Tibial artery (tissue), 4 donors: ENCODE data around the gene S1PR3.

ENCODE experiments used
- DNase-seq, 2 donors: peaks; one replicate each; pipeline ENCODE4 v3.0.0-alpha.2; 2019
- H3K27ac ChIP-seq, 2 donors: fragments of 200-600 bp; sonication (generic) in 1 of 2; 1 replicate in 1 of 2; 2 replicates in 1 of 2; pipeline ENCODE4 v1.5.1; 2018 to 2019; ENCODE audit warnings: mild to moderate bottlenecking in 1 of 2
- H3K27me3 ChIP-seq, 2 donors: fragments of 200-600 bp; sonication (generic) in 1 of 2; one replicate each; pipeline versions ENCODE4 v1.5.1 to v1.6.0; 2016 to 2019
- H3K36me3 ChIP-seq, 3 donors: fragments of 200-600 bp; sonication (generic) in 2 of 3; one replicate each; pipeline ENCODE4 v1.5.1; 2016 to 2019; ENCODE audit warnings: mild to moderate bottlenecking in 2 of 3
- H3K4me1 ChIP-seq, 4 donors: fragments of 200-600 bp; sonication (generic) in 2 of 4; 1 replicate in 3 of 4; 2 replicates in 1 of 4; pipeline ENCODE4 v1.5.1; 2016 to 2019
- H3K4me3 ChIP-seq, 2 donors: fragments of 200-600 bp; sonication (generic) in 1 of 2; 1 replicate in 1 of 2; 2 replicates in 1 of 2; pipeline ENCODE4 v1.5.1; 2018 to 2019; ENCODE audit warnings: mild to moderate bottlenecking in 2 of 2
- H3K9me3 ChIP-seq, 3 donors: fragments of 200-600 bp; sonication (generic) in 1 of 3; one replicate each; pipeline ENCODE4 v1.5.1; 2016 to 2019
- CTCF ChIP-seq, 2 experiments: fragments of 200-600 bp in 1 of 2; fragments of 450-650 bp in 1 of 2; IDR thresholded peaks; one replicate each; pipeline ENCODE4 v1.5.1; 2017 to 2019; ENCODE audit warnings: antibody characterized with exemption in 2 of 2, mild to moderate bottlenecking in 1 of 2, moderate library complexity in 1 of 2
- intact Hi-C: fragments of 100-400 bp; cut with DNase I; formaldehyde crosslinking; loops from one replicate; pipeline ENCODE4 v1.15.0; 2023; ENCODE audit warnings: low total_unique reads

Gene S1PR3

GRCh38 chr9:88952976-88953375 lies 38.3 kb upstream of the S1PR3 start:
- DNase-seq = no peak
- no peaks in the 10 kb centered on the region for H3K36me3 ChIP-seq
- no peak overlapping the region for H3K27ac ChIP-seq
- peaks cover 0 to 6% (median 0%) of the 10 kb centered on the region in 4 donors for H3K4me1 ChIP-seq
- intact Hi-C loops = no loop called here
- H3K9me3 ChIP-seq = no peaks in the 10 kb centered on the region
- no peak for TF ChIP-seq CTCF (IDR thresholded peaks at IDR 0.05)
- H3K27me3 ChIP-seq = peaks cover 0 to 4% of the 10 kb centered on the region in 2 donors
- H3K4me3 ChIP-seq = no peak overlapping the region

- no peaks in the 10 kb centered on the region for H3K9me3 ChIP-seq
- H3K27ac ChIP-seq = no peak overlapping the region
- peaks cover 0 to 4% of the 10 kb centered on the region in 2 donors for H3K27me3 ChIP-seq
- no peaks in the 10 kb centered on the region for H3K36me3 ChIP-seq
- no peak overlapping the region for H3K4me3 ChIP-seq
- intact Hi-C loops = no loop called here
- no peak for DNase-seq
- H3K4me1 ChIP-seq = peaks cover 0 to 6% (median 0%) of the 10 kb centered on the region in 4 donors
- TF ChIP-seq CTCF (IDR thresholded peaks at IDR 0.05) = no peak
These were observed 37.8 kb upstream of the S1PR3 start for GRCh38 chr9:88953381-88954029.

- Histone ChIP-seq H3K36me3 (no peaks in the 10 kb centered on the region), H3K27ac (no peak overlapping the region), H3K4me1 (peaks cover 0 to 6% (median 0%) of the 10 kb centered on the region in 4 donors), H3K4me3 (no peak overlapping the region), H3K9me3 (no peaks in the 10 kb centered on the region), H3K27me3 (peaks cover 0 to 4% of the 10 kb centered on the region in 2 donors)
- intact Hi-C loops = no loop called here
- no peak for DNase-seq
- TF ChIP-seq CTCF (IDR thresholded peaks at IDR 0.05) = no peak
These were observed 37.2 kb upstream of the S1PR3 start for GRCh38 chr9:88954066-88954465.

- no peaks in the 10 kb centered on the region for H3K9me3 ChIP-seq
- no peak for DNase-seq
- intact Hi-C loops = no loop called here
- H3K27me3 ChIP-seq = peaks cover 0 to 4% of the 10 kb centered on the region in 2 donors
- no peak overlapping the region for H3K4me3 ChIP-seq
- TF ChIP-seq CTCF (IDR thresholded peaks at IDR 0.05) = no peak
- no peak overlapping the region for H3K27ac ChIP-seq
- no peaks in the 10 kb centered on the region for H3K36me3 ChIP-seq
- H3K4me1 ChIP-seq = peaks cover 0 to 6% (median 0%) of the 10 kb centered on the region in 4 donors
These were observed 33.7 kb upstream of the S1PR3 start for GRCh38 chr9:88957526-88957925.

- Histone ChIP-seq H3K27ac (no peak overlapping the region), H3K27me3 (peaks cover 0 to 4% of the 10 kb centered on the region in 2 donors), H3K4me3 (no peak overlapping the region), H3K4me1 (no peaks in the 10 kb centered on the region), H3K9me3 (no peaks in the 10 kb centered on the region), H3K36me3 (no peaks in the 10 kb centered on the region)
- intact Hi-C loops = no loop called here
- no peak for DNase-seq
- no peak for TF ChIP-seq CTCF (IDR thresholded peaks at IDR 0.05)
These were observed 31.4 kb upstream of the S1PR3 start for GRCh38 chr9:88959727-88960469.
